ENCODE measurements around the gene EBPL. TPM values are rescaled to one million over a fixed set of nuclear protein-coding genes. Genes with fewer than 3 reads are reported as not detected.

EBPL gene
- polyA plus RNA-seq, 3 donors = 10.2 to 29.4 (median 27.3) TPM

DNA sequence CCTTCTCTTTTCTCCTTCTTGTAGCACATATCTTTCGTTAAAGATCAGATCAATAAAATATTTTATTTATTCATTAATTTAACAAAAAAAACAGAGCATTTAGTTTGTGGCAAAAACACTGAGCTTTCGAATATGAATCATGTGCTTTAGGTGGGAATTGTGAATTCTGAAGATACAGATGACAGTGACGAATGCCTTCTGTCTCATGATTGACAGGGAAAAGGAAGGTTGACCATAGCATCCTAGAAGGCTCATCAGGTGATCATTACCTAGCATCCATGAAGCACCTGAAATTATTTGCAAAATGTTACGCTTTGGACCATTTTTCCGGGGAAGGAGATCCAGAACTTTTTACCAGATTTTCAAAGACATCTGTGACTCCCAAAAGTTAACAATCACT lies 59.1 kb downstream of the EBPL start:
- Histone ChIP-seq H3K9ac (ENCODE audit: insufficient read depth, low read length, poor library complexity, severe bottlenecking) (no peak overlapping the region), H4K20me1 (ENCODE audit: insufficient read depth, low read length) (peaks cover 36% of the 10 kb centered on the region), H3K27me3 (ENCODE audit: control insufficient read depth in 2 of 2, insufficient read depth in 2 of 2, low read length in 2 of 2) (no peaks in the 10 kb centered on the region), H3K4me1 (ENCODE audit: control insufficient read depth in 1 of 2, insufficient read depth in 2 of 2, low read length in 2 of 2) (peaks cover 82 to 94% of the 10 kb centered on the region in 2 donors), H3K36me3 (replicated peaks in 1 of 2; ENCODE audit: control insufficient read depth in 1 of 2, insufficient read depth in 2 of 2, low read length in 2 of 2) (peaks cover 5 to 23% of the 10 kb centered on the region in 2 donors), H3K79me2 (ENCODE audit: insufficient read depth, low read length) (peaks cover 90% of the 10 kb centered on the region), H3K27ac (ENCODE audit: low read depth in 1 of 2, low read length in 2 of 2) (peak overlapping the region in 1 of 2 donors; percentile 38), H3K4me3 (replicated peaks in 1 of 3; ENCODE audit: low read depth in 2 of 3, low read length in 3 of 3) (no peak overlapping the region), H3K9me3 (replicated peaks in 1 of 2; ENCODE audit: control insufficient read depth in 1 of 2, insufficient read depth in 1 of 2, low read length in 2 of 2) (no peaks in the 10 kb centered on the region), H2AFZ (ENCODE audit: insufficient read depth, low read depth, low read length, poor library complexity, severe bottlenecking) (no peak overlapping the region), H3K4me2 (replicated peaks; ENCODE audit: extremely low read depth, low read length, poor library complexity, severe bottlenecking) (peak overlapping the region; percentile 14)
- Mint-ChIP-seq H3K36me3 (peaks cover 34 to 48% of the 10 kb centered on the region in 2 donors), H3K27me3 (ENCODE audit: low read depth in 3 of 3) (no peaks in the 10 kb centered on the region), H3K9me3 (no peaks in the 10 kb centered on the region), H3K4me3 (no peak overlapping the region), H3K4me1 (peaks cover 83% of the 10 kb centered on the region), H3K27ac (no peak overlapping the region)
- intact Hi-C loops (cut with micrococcal nuclease) = no loop called here
- 86% methylated on average over 1 of the region's 5 CpGs for WGBS (ENCODE audit: insufficient coverage)
- TF ChIP-seq, protein P1, sequence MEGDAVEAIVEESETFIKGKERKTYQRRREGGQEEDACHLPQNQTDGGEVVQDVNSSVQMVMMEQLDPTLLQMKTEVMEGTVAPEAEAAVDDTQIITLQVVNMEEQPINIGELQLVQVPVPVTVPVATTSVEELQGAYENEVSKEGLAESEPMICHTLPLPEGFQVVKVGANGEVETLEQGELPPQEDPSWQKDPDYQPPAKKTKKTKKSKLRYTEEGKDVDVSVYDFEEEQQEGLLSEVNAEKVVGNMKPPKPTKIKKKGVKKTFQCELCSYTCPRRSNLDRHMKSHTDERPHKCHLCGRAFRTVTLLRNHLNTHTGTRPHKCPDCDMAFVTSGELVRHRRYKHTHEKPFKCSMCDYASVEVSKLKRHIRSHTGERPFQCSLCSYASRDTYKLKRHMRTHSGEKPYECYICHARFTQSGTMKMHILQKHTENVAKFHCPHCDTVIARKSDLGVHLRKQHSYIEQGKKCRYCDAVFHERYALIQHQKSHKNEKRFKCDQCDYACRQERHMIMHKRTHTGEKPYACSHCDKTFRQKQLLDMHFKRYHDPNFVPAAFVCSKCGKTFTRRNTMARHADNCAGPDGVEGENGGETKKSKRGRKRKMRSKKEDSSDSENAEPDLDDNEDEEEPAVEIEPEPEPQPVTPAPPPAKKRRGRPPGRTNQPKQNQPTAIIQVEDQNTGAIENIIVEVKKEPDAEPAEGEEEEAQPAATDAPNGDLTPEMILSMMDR (IDR thresholded peaks at IDR 0.05) = no peak
- no peak for DNase-seq

DNA sequence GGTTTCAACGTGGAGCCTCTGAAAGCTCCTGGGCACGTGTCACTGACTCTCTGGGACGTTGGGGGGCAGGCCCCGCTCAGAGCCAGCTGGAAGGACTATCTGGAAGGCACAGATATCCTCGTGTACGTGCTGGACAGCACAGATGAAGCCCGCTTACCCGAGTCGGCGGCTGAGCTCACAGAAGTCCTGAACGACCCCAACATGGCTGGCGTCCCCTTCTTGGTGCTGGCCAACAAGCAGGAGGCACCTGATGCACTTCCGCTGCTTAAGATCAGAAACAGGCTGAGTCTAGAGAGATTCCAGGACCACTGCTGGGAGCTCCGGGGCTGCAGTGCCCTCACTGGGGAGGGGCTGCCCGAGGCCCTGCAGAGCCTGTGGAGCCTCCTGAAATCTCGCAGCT lies 60.7 kb downstream of the EBPL start:
- Mint-ChIP-seq H3K36me3 (peaks cover 24 to 34% of the 10 kb centered on the region in 2 donors), H3K4me3 (no peak overlapping the region), H3K4me1 (peaks cover 80% of the 10 kb centered on the region), H3K27me3 (ENCODE audit: low read depth in 3 of 3) (peaks cover 0 to 1% (median 0%) of the 10 kb centered on the region in 3 donors), H3K9me3 (no peaks in the 10 kb centered on the region), H3K27ac (peak overlapping the region; percentile 69 to 97 (median 93))
- Histone ChIP-seq H2AFZ (ENCODE audit: insufficient read depth, low read depth, low read length, poor library complexity, severe bottlenecking) (no peak overlapping the region), H3K9me3 (replicated peaks in 1 of 2; ENCODE audit: control insufficient read depth in 1 of 2, insufficient read depth in 1 of 2, low read length in 2 of 2) (no peaks in the 10 kb centered on the region), H3K4me1 (ENCODE audit: control insufficient read depth in 1 of 2, insufficient read depth in 2 of 2, low read length in 2 of 2) (peaks cover 74 to 92% of the 10 kb centered on the region in 2 donors), H3K4me2 (replicated peaks; ENCODE audit: extremely low read depth, low read length, poor library complexity, severe bottlenecking) (peak overlapping the region; percentile 93), H3K27ac (ENCODE audit: low read depth in 1 of 2, low read length in 2 of 2) (peak overlapping the region; percentile 57 to 93), H3K36me3 (replicated peaks in 1 of 2; ENCODE audit: control insufficient read depth in 1 of 2, insufficient read depth in 2 of 2, low read length in 2 of 2) (peaks cover 5 to 15% of the 10 kb centered on the region in 2 donors), H4K20me1 (ENCODE audit: insufficient read depth, low read length) (peaks cover 36% of the 10 kb centered on the region), H3K27me3 (ENCODE audit: control insufficient read depth in 2 of 2, insufficient read depth in 2 of 2, low read length in 2 of 2) (no peaks in the 10 kb centered on the region), H3K9ac (ENCODE audit: insufficient read depth, low read length, poor library complexity, severe bottlenecking) (peak overlapping the region; percentile 12), H3K4me3 (replicated peaks in 1 of 3; ENCODE audit: low read depth in 2 of 3, low read length in 3 of 3) (peak overlapping the region in 1 of 3 experiments; percentile 97), H3K79me2 (ENCODE audit: insufficient read depth, low read length) (peaks cover 78% of the 10 kb centered on the region)
- intact Hi-C loops (cut with micrococcal nuclease) = no loop called here
- TF ChIP-seq, protein P1 (IDR thresholded peaks at IDR 0.05) = no peak
- DNase-seq = no peak
- WGBS (ENCODE audit: insufficient coverage) = 96% methylated on average over 16 of the region's 16 CpGs

Measured in CD14-positive monocyte (primary cell).